HG03439 (cell line): Measurements from ENCODE around the gene IL1RAPL2.
"Not testable (repeated sequence)": the region's sequence is repeated elsewhere in the genome, so short reads cannot be mapped to it uniquely, and the experiment has no call there.

Source experiments
- ATAC-seq: cut with Tn5 transposase; IDR thresholded peaks from one replicate; pipeline ENCODE4 v1.9.1; 2021; ENCODE audit warnings: mild to moderate bottlenecking, moderate library complexity; ENCODE audit not compliant: unreplicated experiment

The IL1RAPL2 gene

GRCh38 chrX:105754286-105754964 lies 1188.4 kb downstream of the IL1RAPL2 start:
- no peak for ATAC-seq

- ATAC-seq: no peak
Measured at GRCh38 chrX:105755109-105755508, 1189.1 kb downstream of the IL1RAPL2 start.

- ATAC-seq: no peak
Measured at GRCh38 chrX:105758754-105759153, 1192.8 kb downstream of the IL1RAPL2 start.

- no peak for ATAC-seq
Measured at GRCh38 chrX:105759598-105759997, 1193.6 kb downstream of the IL1RAPL2 start.

GRCh38 chrX:105765691-105766090 lies 1199.7 kb downstream of the IL1RAPL2 start:
- ATAC-seq: no peak

- ATAC-seq: no peak
Measured at GRCh38 chrX:105773801-105774200, 1207.8 kb downstream of the IL1RAPL2 start.

GRCh38 chrX:105775679-105776078 lies 1209.7 kb downstream of the IL1RAPL2 start:
- no peak for ATAC-seq

GRCh38 chrX:105781804-105782203 lies 1215.8 kb downstream of the IL1RAPL2 start:
- no peak for ATAC-seq

GRCh38 chrX:105796877-105797276 lies 1230.9 kb downstream of the IL1RAPL2 start:
- not testable (repeated sequence) for ATAC-seq

- ATAC-seq: no peak
Measured at GRCh38 chrX:105803891-105804290, 1237.9 kb downstream of the IL1RAPL2 start.

- ATAC-seq: not testable (repeated sequence)
Measured at GRCh38 chrX:105805655-105806054, 1239.7 kb downstream of the IL1RAPL2 start.

GRCh38 chrX:105816517-105816916 lies 1250.5 kb downstream of the IL1RAPL2 start:
- no peak for ATAC-seq
